COLO668 (cell line): ENCODE results near the gene RBM22.
A peak's percentile ranks its signal among the peaks of the same experiment; 100 is the strongest.

Experiments used
- DNase-seq: peaks from one replicate; lab custom pipeline; 2025; ENCODE audit not compliant: unreplicated experiment; lab: John Stamatoyannopoulos, UW

The RBM22 gene

GRCh38 chr5:150672884-150673275 is 28.0 kb downstream of the RBM22 start:
- no peak for DNase-seq

GRCh38 chr5:150672237-150672883 is 28.5 kb downstream of the RBM22 start:
- no peak for DNase-seq

DNA sequence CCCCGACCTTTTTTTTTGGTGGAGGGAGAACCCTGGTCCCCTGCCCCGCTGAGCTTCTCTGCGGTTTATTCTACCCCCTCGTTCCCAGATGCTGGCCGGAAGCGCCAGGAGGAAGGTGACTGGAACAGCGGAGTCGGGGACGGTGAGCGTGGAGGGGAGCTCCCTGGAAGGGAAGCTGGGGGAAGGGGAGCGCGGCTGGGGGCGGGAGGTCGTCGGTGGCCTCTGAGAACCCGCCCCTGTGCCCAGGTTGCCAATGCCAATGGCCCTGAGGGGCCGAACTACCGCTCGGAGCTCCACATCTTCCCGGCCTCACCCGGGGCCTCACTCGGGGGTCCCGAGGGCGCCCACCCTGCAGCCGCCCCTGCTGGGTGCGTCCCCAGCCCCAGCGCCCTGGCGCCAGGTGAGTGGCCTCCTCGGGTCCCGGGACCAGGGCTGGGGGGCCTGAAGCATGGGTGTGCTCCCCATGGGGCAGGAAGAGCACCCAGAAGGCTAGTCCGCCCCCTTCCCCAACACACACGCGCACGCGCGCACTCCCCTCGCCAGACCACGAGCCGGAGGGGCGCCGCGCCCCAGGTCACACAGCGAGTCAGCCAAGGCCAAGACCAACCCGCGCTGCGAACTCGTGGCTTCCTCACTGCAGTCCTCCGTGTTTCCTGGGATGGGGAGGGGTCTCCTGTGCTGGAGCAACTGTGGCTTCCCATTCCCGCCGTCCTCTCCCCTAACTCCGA is 29.2 kb downstream of the RBM22 start:
- DNase-seq = no peak

GRCh38 chr5:150670948-150671310 is 29.9 kb downstream of the RBM22 start:
- no peak for DNase-seq

DNA sequence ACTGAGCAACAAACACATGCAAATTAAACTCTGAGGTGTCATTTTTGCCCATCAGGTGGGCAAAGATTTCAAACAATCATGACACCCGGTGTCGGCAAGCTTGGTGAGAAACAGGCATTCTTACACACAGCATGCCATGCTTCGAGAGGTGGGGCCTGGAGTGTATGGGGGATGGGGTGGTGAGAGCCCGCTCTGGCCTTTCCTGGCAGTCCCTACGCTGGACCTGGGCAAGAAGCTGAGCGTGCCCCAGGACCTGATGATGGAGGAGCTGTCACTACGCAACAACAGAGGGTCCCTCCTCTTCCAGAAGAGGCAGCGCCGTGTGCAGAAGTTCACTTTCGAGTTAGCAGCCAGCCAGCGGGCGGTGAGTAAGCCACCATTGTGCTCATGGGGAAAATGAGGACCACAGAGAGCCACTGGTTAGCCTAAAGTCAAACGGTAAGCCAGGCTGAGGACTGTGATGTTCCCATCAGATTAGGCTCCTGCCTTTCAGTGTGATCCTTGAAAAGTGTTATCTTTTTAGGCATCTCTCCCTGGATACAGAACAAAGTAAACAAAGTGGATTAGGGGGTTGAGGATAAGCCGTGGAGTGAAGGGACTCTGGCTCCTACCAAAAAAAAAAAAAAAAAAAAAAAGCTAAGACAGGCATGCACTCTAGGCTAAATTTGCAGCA is 30.5 kb downstream of the RBM22 start:
- DNase-seq = no peak

GRCh38 chr5:150665044-150665443 is 35.8 kb downstream of the RBM22 start:
- no peak for DNase-seq

GRCh38 chr5:150663936-150664335 is 36.9 kb downstream of the RBM22 start:
- no peak for DNase-seq

DNA sequence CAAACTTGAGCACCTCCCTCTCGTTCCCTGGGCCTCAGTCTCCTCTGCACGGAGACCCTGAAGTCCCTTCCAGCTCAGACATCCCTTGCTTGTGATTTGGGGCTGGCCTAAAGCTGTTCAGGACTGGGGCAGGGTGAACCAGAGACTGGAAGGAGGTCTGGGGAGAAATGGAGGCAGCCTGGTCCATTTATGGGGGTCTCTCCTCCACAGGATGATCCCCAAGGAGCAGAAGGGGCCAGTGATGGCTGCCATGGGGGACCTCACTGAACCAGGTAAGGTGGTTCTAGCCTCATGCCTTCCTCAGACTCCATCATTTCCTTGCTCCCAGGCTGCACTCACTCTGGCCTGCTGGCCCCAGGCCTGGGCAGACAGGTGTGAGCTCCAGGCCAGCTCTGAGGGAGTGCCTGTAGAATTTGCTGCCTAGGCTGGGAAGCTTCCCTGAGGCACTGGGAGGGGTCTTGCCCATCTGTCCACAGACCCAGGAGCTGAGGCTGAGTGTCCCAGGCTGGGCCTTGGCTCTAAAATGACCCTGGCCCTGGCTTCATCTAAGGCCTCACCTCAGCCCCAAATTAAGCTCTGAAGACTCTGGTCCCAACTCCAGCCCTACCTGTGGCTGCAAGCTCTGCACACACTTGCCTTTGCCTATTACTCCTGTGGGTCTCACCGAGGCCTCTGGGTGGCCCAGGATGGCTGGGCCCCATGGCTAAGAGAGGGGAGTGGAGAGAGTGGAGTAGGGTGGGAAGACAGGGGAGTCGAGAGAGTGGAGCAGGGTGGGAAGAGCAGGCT is 37.9 kb downstream of the RBM22 start:
- DNase-seq = no peak

DNA sequence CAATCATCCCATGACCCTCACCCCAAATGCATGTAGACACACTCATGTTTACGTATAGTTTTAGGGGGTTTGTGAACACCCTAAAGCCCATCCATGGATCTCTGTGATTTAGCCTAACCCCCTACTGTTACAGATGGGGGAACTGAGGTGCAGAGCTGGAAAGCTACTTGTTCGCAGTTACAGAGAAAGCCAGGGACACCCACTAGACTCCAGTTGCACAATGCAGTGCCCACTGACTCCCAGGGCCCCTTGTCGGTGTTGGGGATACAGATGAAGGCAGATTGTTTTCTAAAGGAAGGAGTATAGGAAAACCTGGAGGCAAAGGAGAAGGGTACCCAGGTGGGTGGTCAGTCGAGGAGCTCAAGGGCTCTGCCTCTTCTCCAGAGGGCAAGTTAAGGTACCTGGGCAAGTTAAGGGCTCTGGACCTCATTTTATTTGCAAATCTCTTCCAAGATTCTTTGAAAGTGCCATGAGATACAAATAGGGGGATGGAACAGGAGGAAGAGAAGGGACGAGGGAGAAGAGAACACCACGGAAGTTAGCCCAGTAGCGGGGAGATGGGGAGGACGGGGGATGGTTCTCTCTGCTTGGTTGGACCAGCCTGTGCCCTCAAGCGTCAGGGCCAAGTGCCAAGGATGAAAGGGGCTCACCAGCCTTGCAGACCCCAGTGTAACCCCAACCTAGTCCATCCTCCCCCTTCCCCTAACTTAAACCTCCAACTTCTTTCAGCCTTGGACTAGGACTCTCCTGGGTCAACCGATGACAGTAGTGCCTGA is 38.9 kb downstream of the RBM22 start:
- no peak for DNase-seq

DNA sequence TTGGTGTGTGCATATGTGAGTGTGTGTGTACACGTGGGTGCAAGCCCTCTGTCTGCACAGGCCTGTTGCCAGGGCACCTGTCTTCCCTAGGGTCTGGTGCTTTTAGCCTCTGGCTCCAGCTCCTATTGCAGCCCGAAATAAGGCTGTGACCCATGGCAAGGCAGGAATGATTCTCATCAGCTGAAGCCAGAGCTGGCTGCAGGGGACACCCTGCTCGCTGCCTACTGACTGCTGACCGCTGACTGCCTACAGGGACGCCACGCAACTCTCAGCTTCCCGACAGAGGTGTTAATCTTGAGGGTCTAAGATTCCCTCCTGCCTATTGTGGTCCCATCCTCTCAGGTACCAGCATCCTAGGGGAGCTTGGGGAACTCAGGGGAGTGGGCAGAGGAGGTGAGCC is 39.8 kb downstream of the RBM22 start, which contains the start of gene MYOZ3:
MYOZ3 (plus strand) TSS at position 166 of the 400 bp plus-strand sequence. CDS start 1,691 bp downstream, outside the sequence.
- DNase-seq = no peak

DNA sequence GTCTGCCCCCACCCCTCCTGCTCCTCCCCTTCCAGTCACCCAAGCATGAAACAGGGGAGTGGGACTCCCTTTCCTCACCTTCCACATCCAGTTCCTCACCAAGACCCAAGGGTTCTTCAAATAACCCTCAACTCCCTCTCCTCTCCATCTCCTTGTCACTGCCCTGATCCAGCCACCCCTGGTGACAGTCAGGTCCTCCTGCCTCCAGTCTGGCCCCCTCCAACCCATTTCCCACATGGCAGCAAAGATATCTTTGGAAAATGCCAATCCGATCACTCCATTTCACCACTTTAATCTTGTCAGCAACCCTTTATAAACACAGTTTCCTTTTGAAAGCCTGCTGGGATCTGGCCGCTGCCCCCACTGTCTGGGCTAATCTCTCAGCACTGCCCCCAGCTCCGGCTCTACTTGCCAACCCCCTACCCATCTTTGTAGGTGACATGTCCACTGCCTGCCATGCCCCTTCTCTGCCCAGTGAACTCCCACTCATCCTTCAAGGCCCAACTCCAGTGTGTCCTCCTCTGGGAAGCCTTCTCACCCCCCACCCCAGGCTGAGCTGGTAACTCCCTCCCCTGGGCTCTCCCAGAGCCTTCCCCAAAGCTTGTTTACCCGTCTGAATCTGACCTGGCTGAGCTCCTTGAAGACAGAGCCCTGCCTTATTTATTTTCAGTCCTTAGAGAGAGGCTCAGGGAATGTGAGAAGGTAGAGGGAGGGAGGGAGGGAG is 40.6 kb downstream of the RBM22 start:
- DNase-seq = no peak

DNA sequence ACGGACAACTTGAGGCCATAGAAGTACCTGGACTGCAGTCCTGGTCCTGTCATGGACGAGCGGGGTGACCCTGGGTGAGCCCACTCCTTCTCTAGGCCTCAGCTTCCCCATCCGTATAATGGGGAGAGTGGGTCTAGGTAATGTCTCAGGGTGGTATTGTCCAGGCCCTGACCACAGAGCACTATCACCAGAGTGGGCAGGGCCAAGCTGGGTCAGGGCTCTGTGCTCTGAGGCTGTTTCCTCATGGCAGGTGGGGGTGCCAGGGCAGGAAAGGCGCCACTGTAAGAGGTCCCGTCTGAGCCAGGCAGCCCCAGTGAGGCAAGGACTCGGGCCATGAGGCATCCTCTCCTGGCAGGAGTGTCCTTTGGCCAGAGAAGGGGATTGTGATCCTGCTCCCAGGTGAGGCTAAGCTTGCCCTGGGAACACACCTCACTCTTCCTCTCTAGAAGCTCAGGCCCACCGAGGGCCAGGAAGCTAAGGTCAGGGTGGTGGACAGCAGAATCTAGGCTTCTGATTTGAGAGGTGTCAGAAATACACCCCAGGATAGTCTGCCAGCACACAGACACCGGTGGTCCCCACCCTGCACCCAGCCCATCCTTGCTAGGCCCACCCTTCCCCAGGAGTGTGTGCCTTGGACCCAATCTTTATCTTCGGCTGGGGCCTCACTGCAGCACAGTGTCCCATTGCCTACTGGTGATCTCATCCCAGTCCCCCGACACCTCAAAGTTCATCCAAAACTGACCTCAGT is 41.3 kb downstream of the RBM22 start:
- no peak for DNase-seq

- no peak for DNase-seq
These were observed 42.1 kb downstream of the RBM22 start for GRCh38 chr5:150658699-150659265.

- no peak for DNase-seq
These were observed 42.7 kb downstream of the RBM22 start for GRCh38 chr5:150658121-150658520.

DNA sequence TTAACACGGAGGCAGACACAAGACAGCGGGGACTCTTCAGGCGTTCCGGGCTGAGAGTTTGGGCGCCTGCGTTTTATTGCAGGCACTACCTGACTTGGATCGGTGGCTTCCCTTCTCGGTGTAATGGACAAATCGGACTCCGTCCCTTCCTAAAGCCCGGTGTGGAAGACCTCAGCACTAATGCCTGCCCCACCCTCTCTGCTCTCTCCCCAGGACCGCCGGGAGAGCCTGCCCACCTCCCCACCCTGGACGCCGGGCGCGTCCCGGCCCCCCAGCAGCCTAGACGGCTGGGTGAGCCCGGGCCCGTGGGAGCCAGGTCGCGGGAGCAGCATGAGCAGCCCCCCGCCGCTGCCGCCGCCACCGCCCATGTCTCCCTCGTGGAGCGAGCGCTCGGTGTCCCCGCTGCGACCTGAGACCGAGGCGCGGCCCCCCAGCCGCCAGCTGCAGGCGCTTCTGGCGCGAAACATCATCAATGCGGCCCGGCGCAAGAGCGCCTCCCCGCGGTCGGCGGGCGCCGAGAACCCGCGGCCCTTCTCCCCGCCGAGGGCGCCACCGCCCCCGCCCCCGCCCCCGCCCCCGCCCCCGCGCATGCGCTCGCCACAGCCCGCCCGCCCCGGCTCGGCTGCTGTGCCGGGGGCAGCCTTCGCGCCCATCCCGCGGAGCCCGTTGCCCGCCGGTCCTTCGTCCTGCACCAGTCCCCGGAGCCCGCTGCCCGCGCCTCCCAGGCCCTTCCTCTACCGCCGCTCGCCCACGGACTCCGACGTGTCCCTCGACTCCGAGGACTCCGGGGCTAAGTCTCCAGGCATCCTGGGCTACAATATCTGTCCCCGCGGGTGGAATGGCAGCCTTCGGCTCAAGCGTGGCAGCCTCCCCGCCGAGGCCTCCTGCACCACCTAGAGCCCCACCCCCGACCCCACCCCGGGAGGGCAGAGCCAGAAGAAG is 44.4 kb downstream of the RBM22 start:
- peak; percentile 64 for DNase-seq

- DNase-seq = no peak
These were observed 45.6 kb downstream of the RBM22 start for GRCh38 chr5:150655221-150655620.

GRCh38 chr5:150653762-150654556 is 46.9 kb downstream of the RBM22 start:
- no peak for DNase-seq
